Mammary microvascular endothelial cell (primary cell): ENCODE measurements around the gene CCNL1. TPM values are rescaled to one million over a fixed set of nuclear protein-coding genes. Genes with fewer than 3 reads are reported as not detected.

Source experiments
- total RNA-seq: library from RNA; depleted of rRNA; stranded (reverse); fragments of >200 nt; gene quantifications from 2 replicates; pipeline ENCODE4 v1.2.3, GENCODE V29; 2015

The CCNL1 gene
- total RNA-seq = 46.2 and 67.4 TPM in 2 replicates

GRCh38 chr3:157159762-157160657 lies at the start of gene CCNL1:
Gene CCNL1, minus strand, starts transcription at chr3:157160147. Its CDS starts 53 bp downstream, at chr3:157160094.

